SH-SY5Y (cell line): ENCODE data around the gene ZFHX2.

ENCODE experiments used
- GATA2 ChIP-seq: IDR thresholded peaks from 2 replicates; pipeline ENCODE4 v1.6.1; 2011; ENCODE audit warnings: mild to moderate bottlenecking, low read depth, low read length
- GATA3 ChIP-seq: IDR thresholded peaks from 2 replicates; pipeline ENCODE4 v1.6.1; 2011; ENCODE audit warnings: low read depth, mild to moderate bottlenecking, low read length, moderate library complexity

GRCh38 chr14:23530375-23531055 lies 21.1 kb downstream of the ZFHX2 start:
- TF ChIP-seq GATA2 = no peak
- TF ChIP-seq GATA3 = no peak
